A673 (cell line): Measurements from ENCODE around the gene SHC4. TPM values are rescaled to one million over a fixed set of nuclear protein-coding genes. Genes with fewer than 3 reads are reported as not detected.

Experiments used
- BruUV-seq: library from RNA; stranded (reverse); fragments of 400-500 nt; replicated peaks from 2 replicates; lab custom pipeline; 2021; lab: Mats Ljungman, UMichigan
- CTCF ChIA-PET: fragments of 300-600 bp; sonication (Branson Sonifier 250); formaldehyde crosslinking; loops from one replicate; lab custom pipeline; 2022; ENCODE audit warnings: antibody characterized with exemption; lab: Charles Lee
- POLR2A ChIA-PET: fragments of 300-600 bp; sonication (Branson Sonifier 250); formaldehyde crosslinking; loops from one replicate; lab custom pipeline; 2022; ENCODE audit warnings: antibody characterized with exemption; ENCODE audit not compliant: low non-redundant PET; lab: Charles Lee
- DNase-seq: peaks from one replicate; pipeline ENCODE4 v3.0.0-alpha.2; 2015; ENCODE audit warnings: low spot score
- H3K27ac ChIP-seq: fragments of 200-600 bp; sonication (generic); 2 replicates; pipeline ENCODE4 v1.5.1; 2016; ENCODE audit warnings: mixed run types, low read depth, mild to moderate bottlenecking, mixed read lengths, antibody characterized with exemption, low read length; ENCODE audit not compliant: poor library complexity, severe bottlenecking
- H3K27me3 ChIP-seq: fragments of 200-600 bp; sonication (generic); replicated peaks from 2 replicates; pipeline ENCODE4 v1.6.1; 2017; ENCODE audit warnings: mixed run types, low read depth, mild to moderate bottlenecking, mixed read lengths, antibody characterized with exemption, low read length; ENCODE audit not compliant: insufficient read depth, poor library complexity
- H3K36me3 ChIP-seq: fragments of 200-600 bp; sonication (generic); 2 replicates; pipeline ENCODE4 v1.6.1; 2016; ENCODE audit warnings: mixed run types, mild to moderate bottlenecking, mixed read lengths, antibody characterized with exemption, low read length; ENCODE audit not compliant: insufficient read depth, poor library complexity, severe bottlenecking
- H3K4me1 ChIP-seq: fragments of 200-600 bp; sonication (generic); 2 replicates; pipeline ENCODE4 v1.6.1; 2017; ENCODE audit warnings: mixed run types, mild to moderate bottlenecking, mixed read lengths, antibody characterized with exemption, low read length; ENCODE audit not compliant: insufficient read depth, poor library complexity, severe bottlenecking
- H3K4me3 ChIP-seq: fragments of 200-600 bp; sonication (generic); 2 replicates; pipeline ENCODE4 v1.5.1; 2016; ENCODE audit warnings: low read depth, mixed run types, mild to moderate bottlenecking, mixed read lengths, low read length; ENCODE audit not compliant: poor library complexity, severe bottlenecking
- H3K9me3 ChIP-seq: fragments of 200-600 bp; sonication (generic); 2 replicates; pipeline ENCODE4 v1.6.1; 2016; ENCODE audit warnings: mixed run types, low read depth, mild to moderate bottlenecking, mixed read lengths, antibody characterized with exemption, low read length; ENCODE audit not compliant: poor library complexity, severe bottlenecking
- EZH2 ChIP-seq: fragments of 200-600 bp; sonication (generic); IDR thresholded peaks from 2 replicates; pipeline ENCODE4 v1.6.1; 2017; ENCODE audit warnings: borderline replicate concordance, low read depth, mild to moderate bottlenecking, mixed read lengths, antibody characterized with exemption, low read length; ENCODE audit not compliant: poor library complexity, severe bottlenecking
- intact Hi-C: fragments of 100-400 bp; cut with micrococcal nuclease; formaldehyde crosslinking; loops from one replicate; pipeline ENCODE4 v1.10.0; 2022; ENCODE audit not compliant: unreplicated experiment
- total RNA-seq: library from RNA; stranded (reverse); gene quantifications from 2 replicates; pipeline ENCODE4 v1.2.3, GENCODE V29; 2021
- TF ChIP-seq, protein P1 (sequence below): fragments of 300-800, 200-600 bp; sonication (generic); conservative IDR thresholded peaks from 2 replicates; pipeline ENCODE4 v1.5.1; 2017; ENCODE audit warnings: low read depth, mild to moderate bottlenecking, antibody characterized with exemption, low read length, moderate library complexity, mixed read lengths

Gene SHC4
- total RNA-seq, 1 experiment from 2014 or later = 0.73 TPM

DNA sequence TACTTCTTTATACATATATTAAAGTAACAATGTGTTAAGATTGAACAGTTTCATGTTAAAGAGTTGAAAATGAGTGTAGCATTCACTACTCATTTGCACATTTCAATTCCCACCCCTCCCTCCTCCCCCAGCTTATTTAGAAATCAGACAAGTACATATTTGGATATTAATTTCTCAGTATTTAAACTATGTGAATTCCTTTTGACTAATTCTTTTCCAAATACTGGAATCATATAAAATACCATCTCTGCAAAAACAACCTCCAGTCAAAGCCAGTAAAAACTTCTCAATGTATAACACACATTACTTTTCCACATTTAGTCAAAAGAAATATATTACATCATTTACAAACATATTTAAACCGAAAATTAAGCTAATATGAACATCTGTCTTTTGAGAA is 25.5 kb upstream of the SHC4 start:
- H3K36me3 ChIP-seq = peaks cover 16% of the 10 kb centered on the region
- H3K27me3 ChIP-seq = no peaks in the 10 kb centered on the region
- no peaks in the 10 kb centered on the region for H3K9me3 ChIP-seq
- no peak for TF ChIP-seq EZH2
- no peak for DNase-seq
- BruUV-seq = no TSS peak
- ChIA-PET CTCF (no interaction called here), POLR2A (no interaction called here)
- H3K4me3 ChIP-seq = no peak overlapping the region
- no peaks in the 10 kb centered on the region for H3K4me1 ChIP-seq
- no peak overlapping the region for H3K27ac ChIP-seq
- intact Hi-C loops = no loop called here

DNA sequence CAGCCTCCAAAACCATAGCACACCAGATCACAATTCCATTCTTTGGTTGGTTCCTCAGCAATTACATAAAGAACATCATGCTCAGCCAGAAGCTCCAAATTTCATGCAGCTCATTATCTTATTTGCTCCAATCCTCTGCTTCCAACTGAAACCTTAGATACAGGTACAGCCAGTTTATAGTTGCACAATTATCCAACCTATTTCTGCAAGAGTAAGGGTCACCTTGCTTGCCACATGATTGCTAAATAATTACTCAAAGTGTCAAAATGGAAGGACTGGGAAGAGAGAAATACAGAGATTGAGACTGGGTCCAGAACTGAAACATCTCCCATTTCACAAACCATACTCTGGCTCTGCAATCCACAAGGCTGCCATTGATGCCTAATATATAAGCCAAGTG is 23.4 kb upstream of the SHC4 start:
- no peak for DNase-seq
- Histone ChIP-seq H3K4me1 (no peaks in the 10 kb centered on the region), H3K4me3 (no peak overlapping the region), H3K27ac (no peak overlapping the region), H3K9me3 (no peaks in the 10 kb centered on the region), H3K36me3 (peaks cover 10% of the 10 kb centered on the region), H3K27me3 (no peaks in the 10 kb centered on the region)
- ChIA-PET CTCF (no interaction called here), POLR2A (no interaction called here)
- no TSS peak for BruUV-seq
- intact Hi-C loops = no loop called here
- TF ChIP-seq, protein P1, sequence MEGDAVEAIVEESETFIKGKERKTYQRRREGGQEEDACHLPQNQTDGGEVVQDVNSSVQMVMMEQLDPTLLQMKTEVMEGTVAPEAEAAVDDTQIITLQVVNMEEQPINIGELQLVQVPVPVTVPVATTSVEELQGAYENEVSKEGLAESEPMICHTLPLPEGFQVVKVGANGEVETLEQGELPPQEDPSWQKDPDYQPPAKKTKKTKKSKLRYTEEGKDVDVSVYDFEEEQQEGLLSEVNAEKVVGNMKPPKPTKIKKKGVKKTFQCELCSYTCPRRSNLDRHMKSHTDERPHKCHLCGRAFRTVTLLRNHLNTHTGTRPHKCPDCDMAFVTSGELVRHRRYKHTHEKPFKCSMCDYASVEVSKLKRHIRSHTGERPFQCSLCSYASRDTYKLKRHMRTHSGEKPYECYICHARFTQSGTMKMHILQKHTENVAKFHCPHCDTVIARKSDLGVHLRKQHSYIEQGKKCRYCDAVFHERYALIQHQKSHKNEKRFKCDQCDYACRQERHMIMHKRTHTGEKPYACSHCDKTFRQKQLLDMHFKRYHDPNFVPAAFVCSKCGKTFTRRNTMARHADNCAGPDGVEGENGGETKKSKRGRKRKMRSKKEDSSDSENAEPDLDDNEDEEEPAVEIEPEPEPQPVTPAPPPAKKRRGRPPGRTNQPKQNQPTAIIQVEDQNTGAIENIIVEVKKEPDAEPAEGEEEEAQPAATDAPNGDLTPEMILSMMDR = no peak
- TF ChIP-seq EZH2 = no peak

DNA sequence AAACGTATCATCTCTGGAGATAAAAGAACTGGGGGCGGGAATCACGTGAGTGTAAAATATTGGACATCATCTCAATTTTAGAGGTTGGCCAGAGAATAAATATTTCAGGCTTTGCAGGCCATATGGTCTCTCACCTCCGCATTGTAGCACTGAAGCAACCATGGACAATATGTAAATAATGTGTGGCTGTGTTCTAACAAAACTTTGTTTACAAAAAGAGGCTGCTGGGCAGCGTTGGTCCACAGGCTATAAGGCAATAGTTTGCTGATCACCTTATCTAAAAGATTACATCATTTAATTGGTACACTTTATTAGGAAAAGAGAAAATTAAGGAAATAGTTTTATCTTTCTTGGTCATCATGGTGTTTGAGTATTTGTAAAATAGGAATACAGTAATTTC is 22.5 kb upstream of the SHC4 start:
- no peak overlapping the region for H3K27ac ChIP-seq
- no peak for DNase-seq
- H3K4me3 ChIP-seq = no peak overlapping the region
- POLR2A ChIA-PET = no interaction called here
- no peaks in the 10 kb centered on the region for H3K4me1 ChIP-seq
- intact Hi-C loops = no loop called here
- peaks cover 1% of the 10 kb centered on the region for H3K36me3 ChIP-seq
- TF ChIP-seq, protein P1 = no peak
- TF ChIP-seq EZH2 = no peak
- H3K9me3 ChIP-seq = no peaks in the 10 kb centered on the region
- H3K27me3 ChIP-seq = no peaks in the 10 kb centered on the region
- CTCF ChIA-PET = no interaction called here
- no TSS peak for BruUV-seq

DNA sequence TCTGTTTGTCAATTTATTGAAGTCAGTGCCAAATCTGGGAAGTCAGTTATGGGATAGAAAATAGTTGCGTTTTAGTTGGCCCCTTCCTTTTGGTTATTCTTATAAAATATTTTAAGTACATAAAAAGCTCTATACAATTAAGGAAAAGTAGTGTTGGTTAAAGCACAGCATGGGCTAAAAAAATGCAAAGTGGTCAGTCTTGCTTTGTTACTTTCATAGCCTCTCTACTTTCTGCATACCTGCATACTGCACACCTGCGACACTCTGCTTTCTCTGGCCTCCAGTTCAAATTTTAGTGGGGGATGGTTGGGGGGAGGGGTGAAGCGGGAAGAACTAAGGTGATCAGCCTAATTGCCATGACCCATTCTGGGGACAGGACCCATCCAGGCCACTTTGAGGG is 21.8 kb upstream of the SHC4 start:
- H3K27me3 ChIP-seq = no peaks in the 10 kb centered on the region
- ChIA-PET POLR2A (interaction anchor here (0.7 kb wide), 1 partner anchor 14 kb away, joined by 3 read pairs; no protein-coding TSS in a partner anchor), CTCF (no interaction called here)
- no peaks in the 10 kb centered on the region for H3K9me3 ChIP-seq
- TF ChIP-seq EZH2 = no peak
- TF ChIP-seq, protein P1 = no peak
- no TSS peak for BruUV-seq
- no peak for DNase-seq
- H3K36me3 ChIP-seq = no peaks in the 10 kb centered on the region
- no peak overlapping the region for H3K4me3 ChIP-seq
- intact Hi-C loops = no loop called here
- H3K4me1 ChIP-seq = no peaks in the 10 kb centered on the region
- no peak overlapping the region for H3K27ac ChIP-seq
